Vagina (tissue), 2 donors: ENCODE results near the gene YWHAB.

Experiments used
- POLR2A ChIP-seq, 2 donors: fragments of 450-650 bp; IDR thresholded peaks; one replicate each; pipeline ENCODE4 v1.6.1; 2017; ENCODE audit warnings: antibody characterized with exemption in 2 of 2, mild to moderate bottlenecking in 2 of 2, moderate library complexity in 2 of 2
- POLR2AphosphoS5 ChIP-seq, 2 donors: sonication (generic); formaldehyde crosslinking; IDR thresholded peaks; one replicate each; pipeline ENCODE4 v1.9.0; 2017; ENCODE audit warnings: antibody characterized with exemption in 2 of 2, mild to moderate bottlenecking in 2 of 2, low read depth in 1 of 2; ENCODE audit not compliant: insufficient read depth in 1 of 2
- TF ChIP-seq, protein P1 (sequence below), 3 experiments: fragments of 450-650 bp in 2 of 3; fragments of 200-600 bp in 1 of 3; sonication (generic) in 1 of 3; IDR thresholded peaks; one replicate each; pipeline ENCODE4 v1.5.1; 2017 to 2019; ENCODE audit warnings: antibody characterized with exemption in 3 of 3, mild to moderate bottlenecking in 2 of 3, moderate library complexity in 2 of 3

DNA sequence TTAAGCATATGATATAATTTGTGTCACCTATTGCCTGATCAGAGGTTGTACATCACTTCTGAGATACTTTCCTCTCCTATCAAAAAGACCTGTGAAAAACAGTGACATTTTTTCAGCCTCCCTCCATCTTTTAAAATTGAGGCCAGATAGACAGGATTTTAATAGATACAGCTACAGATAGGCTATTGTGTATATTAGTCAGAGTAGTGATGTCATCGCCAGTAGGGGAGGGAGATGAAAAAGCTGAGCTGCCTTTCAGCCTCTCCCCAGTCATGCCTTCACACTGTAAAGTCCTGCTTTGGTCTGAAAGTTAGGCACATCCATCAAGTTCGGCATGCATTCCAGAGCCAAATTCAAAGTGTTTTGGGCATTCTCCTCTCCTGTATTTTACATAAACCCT is 16.5 kb downstream of the YWHAB start:
- TF ChIP-seq, protein P1, sequence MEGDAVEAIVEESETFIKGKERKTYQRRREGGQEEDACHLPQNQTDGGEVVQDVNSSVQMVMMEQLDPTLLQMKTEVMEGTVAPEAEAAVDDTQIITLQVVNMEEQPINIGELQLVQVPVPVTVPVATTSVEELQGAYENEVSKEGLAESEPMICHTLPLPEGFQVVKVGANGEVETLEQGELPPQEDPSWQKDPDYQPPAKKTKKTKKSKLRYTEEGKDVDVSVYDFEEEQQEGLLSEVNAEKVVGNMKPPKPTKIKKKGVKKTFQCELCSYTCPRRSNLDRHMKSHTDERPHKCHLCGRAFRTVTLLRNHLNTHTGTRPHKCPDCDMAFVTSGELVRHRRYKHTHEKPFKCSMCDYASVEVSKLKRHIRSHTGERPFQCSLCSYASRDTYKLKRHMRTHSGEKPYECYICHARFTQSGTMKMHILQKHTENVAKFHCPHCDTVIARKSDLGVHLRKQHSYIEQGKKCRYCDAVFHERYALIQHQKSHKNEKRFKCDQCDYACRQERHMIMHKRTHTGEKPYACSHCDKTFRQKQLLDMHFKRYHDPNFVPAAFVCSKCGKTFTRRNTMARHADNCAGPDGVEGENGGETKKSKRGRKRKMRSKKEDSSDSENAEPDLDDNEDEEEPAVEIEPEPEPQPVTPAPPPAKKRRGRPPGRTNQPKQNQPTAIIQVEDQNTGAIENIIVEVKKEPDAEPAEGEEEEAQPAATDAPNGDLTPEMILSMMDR (IDR thresholded peaks at IDR 0.05) = no peak
- TF ChIP-seq POLR2A (IDR thresholded peaks at IDR 0.05) (no peak), POLR2AphosphoS5 (IDR thresholded peaks at IDR 0.05; ENCODE audit: insufficient read depth in 1 of 2, low read depth in 1 of 2) (no peak)
